NCI-H128 (cell line): ENCODE results near the gene ADAMTS20.

Experiments
- DNase-seq: peaks from one replicate; lab custom pipeline; 2025; ENCODE audit not compliant: unreplicated experiment; lab: John Stamatoyannopoulos, UW

Gene ADAMTS20

GRCh38 chr12:43317156-43317555, 234.8 kb downstream of the ADAMTS20 start:
- DNase-seq: no peak

- no peak for DNase-seq
Observed at GRCh38 chr12:43316520-43316919, 235.5 kb downstream of the ADAMTS20 start.

DNA sequence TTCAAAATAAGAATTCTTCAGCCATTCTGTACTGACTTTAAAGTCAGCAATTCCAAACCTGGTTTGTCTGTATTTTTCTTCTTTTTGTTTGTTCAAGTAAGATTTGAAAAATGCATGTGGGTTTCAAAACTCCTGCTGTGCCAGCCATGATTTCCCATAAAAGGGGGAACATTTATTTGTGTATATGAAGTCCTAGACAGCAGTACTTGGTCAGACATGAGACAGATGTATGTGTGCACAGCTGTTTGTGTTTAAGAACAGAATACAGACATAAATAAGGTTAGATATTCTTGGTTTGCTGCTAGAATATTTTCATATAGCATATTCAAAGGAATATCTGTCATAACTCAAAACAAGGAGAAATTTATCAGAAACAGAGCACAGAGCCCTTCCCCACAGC, 236.0 kb downstream of the ADAMTS20 start:
- no peak for DNase-seq

DNA sequence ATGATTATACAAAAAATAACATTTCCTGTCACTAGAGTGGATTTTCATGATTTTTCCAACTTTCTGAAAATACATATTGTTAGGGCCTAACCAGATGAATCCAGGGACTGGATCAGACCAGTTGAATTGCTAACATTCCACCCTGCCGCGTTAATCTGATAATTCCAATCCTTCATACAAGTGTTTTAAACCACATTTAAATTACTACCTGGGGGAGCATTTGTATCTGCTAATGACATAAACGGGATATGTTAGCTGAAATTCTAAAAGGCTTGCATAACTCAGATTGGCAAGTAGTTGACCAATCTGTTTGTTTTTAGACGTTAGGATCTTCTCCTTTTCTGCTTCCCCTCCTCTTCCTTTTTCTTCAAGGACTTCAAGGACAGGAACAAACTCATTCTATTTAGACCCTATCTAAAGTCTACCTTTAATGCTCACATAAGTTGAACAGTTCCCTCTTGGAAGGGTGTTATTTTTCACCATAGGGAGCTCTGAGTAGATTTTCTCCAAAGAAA, 239.0 kb downstream of the ADAMTS20 start:
- DNase-seq: no peak

DNA sequence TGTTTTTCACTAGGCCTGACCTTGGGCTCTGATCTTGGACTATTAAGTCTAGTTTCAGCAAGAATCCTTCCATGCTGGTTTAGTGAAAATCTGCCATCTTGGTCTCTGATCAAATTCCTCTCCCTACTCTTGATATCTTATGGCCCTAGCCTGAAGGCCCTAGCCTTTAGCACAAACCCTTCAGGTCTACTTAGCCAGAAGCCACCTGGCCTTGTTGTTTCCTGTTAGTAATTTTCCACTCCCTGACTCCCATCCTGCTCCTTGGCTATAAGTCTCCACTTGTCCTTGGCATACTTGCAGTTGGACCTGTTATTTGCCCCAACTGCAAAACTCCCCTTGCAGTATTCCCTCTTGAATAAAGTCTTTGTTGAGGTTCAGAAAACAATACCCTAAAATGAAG, 241.4 kb downstream of the ADAMTS20 start:
- DNase-seq: no peak

DNA sequence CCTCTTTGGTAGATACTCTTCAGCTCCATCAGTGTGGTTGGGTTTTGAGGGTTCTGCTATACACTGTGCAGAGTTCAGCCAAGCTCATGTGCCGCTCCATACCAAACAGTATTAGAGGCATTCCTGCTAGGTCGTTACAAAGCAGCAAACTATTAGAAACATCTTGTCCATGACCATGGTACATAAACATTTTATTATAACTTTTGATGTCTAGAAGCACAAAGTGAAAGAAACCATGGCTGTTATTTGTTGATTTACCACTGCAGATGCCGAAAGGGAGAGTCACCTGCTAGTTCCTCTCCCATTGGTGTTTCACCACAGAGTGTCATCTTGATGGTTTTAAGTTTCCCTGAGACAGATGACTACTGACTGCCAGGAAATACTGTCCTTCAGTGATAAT, 242.0 kb downstream of the ADAMTS20 start:
- DNase-seq: no peak

GRCh38 chr12:43308776-43309175, 243.2 kb downstream of the ADAMTS20 start:
- DNase-seq: no peak

DNA sequence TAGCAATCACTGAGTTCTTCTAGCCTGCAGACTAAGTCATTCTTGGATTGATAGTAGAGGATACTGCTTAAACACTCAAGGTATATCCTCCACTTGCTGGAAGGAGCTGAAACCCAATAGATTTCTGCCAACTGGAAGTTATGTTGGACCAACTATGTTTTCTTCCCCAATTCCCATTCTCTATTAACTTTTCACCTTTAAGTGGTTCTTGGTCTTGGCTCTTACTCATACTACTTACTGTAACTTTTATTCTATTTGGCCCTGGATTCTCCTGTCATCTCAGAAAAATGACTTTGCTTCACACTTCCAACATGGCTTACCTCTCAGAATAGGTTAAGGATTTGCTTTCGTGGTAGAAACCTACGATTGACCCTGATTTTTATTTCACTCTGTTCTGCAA, 244.9 kb downstream of the ADAMTS20 start:
- no peak for DNase-seq

DNA sequence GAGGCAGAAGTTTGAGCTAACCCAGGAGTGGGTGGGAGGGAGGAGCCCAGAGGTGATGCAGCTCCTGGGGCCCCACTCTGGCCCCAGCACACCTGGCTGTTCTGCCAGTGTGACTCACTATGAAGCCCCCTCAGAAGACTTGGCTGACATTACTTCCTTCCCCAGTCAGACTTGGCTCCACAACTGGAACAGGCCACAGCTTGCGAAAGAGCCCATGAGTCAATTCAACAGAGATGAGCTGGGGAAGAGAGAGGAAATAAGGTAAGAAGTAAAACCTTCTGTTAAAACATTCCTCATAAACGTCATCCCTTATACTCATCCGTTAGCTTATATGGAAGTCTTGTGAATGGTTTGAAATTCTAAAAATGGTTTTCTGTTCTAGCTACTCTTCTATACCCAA, 245.9 kb downstream of the ADAMTS20 start:
- no peak for DNase-seq

DNA sequence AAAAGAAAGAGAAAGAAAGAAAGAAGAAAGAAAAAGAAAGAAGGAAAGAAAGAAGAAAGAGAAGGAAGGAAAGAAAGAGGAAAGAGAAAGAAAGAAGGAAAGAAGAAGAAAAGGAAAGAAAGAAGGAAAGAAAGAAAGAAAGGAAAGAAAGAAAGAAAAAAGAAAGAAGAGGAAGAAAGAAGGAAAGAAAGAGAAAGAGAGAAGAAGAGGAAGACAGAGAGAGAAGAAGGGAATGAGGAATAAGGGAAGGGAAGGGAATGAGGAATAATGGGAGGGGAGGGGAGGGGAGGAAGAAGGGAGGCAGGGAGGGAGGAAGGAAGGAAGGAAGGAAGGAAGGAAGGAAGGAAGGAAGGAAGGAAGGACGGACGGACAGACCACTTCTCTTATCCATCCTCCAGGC, 246.9 kb downstream of the ADAMTS20 start:
- no peak for DNase-seq
